CD4-positive, CD25-positive, alpha-beta regulatory T cell (primary cell): ENCODE results near the gene RNGTT. TPM values are rescaled to one million over a fixed set of nuclear protein-coding genes. Genes with fewer than 3 reads are reported as not detected.

Experiments used
- ATAC-seq, 2 donors: fragments of 150-1000 bp; cut with Tn5 transposase; one replicate each; pipeline ENCODE4 v1.10.0; 2021; ENCODE audit warnings: low read depth in 2 of 2, moderate number of reproducible peaks in 2 of 2, moderate library complexity in 1 of 2
- DNase-seq, 3 donors: peaks; one replicate each; pipeline versions ENCODE4 v3.0.0 to v3.0.0-alpha.2; 2012 to 2022; ENCODE audit warnings: mixed read lengths in 1 of 3
- H3K27ac ChIP-seq: one replicate; pipeline ENCODE4 v1.7.0; 2013; ENCODE audit warnings: mild to moderate bottlenecking, low read length; ENCODE audit not compliant: insufficient read depth, poor library complexity, severe bottlenecking
- H3K27me3 ChIP-seq: one replicate; pipeline ENCODE4 v1.7.0; 2013; ENCODE audit warnings: low read length; ENCODE audit not compliant: control insufficient read depth, insufficient read depth
- H3K36me3 ChIP-seq: one replicate; pipeline ENCODE4 v1.7.0; 2013; ENCODE audit warnings: mild to moderate bottlenecking, low read length, moderate library complexity; ENCODE audit not compliant: control insufficient read depth, insufficient read depth
- H3K4me1 ChIP-seq: 2 replicates; pipeline ENCODE4 v1.7.0; 2013; ENCODE audit warnings: mild to moderate bottlenecking, low read length; ENCODE audit not compliant: insufficient read depth, control insufficient read depth, poor library complexity, severe bottlenecking
- H3K4me3 ChIP-seq: one replicate; pipeline ENCODE4 v1.7.0; 2013; ENCODE audit warnings: low read depth, mild to moderate bottlenecking, low read length, moderate library complexity
- H3K9me3 ChIP-seq, 2 experiments: 1 replicate in 1 of 2; 2 replicates in 1 of 2; pipeline ENCODE4 v1.7.0; 2013; ENCODE audit warnings: low read length in 2 of 2, mild to moderate bottlenecking in 1 of 2, moderate library complexity in 1 of 2; ENCODE audit not compliant: control insufficient read depth in 2 of 2
- H3K27ac Mint-ChIP-seq, 3 donors: one replicate each; pipeline ENCODE4 v1.8.0; 2020 to 2022; ENCODE audit warnings: mild to moderate bottlenecking in 3 of 3, mixed read lengths in 3 of 3, moderate library complexity in 2 of 3
- H3K27me3 Mint-ChIP-seq: one replicate; pipeline ENCODE4 v1.8.0; 2022; ENCODE audit warnings: mild to moderate bottlenecking, mixed read lengths
- H3K36me3 Mint-ChIP-seq: one replicate; pipeline ENCODE4 v1.8.0; 2020; ENCODE audit warnings: mixed read lengths
- H3K4me1 Mint-ChIP-seq, 4 donors: one replicate each; pipeline ENCODE4 v1.8.0; 2020 to 2022; ENCODE audit warnings: mixed read lengths in 4 of 4, mild to moderate bottlenecking in 1 of 4
- H3K4me3 Mint-ChIP-seq, 4 donors: one replicate each; pipeline ENCODE4 v1.8.0; 2020 to 2022; ENCODE audit warnings: mild to moderate bottlenecking in 4 of 4, mixed read lengths in 4 of 4, moderate library complexity in 3 of 4
- H3K9me3 Mint-ChIP-seq, 7 donors: one replicate each; pipeline ENCODE4 v1.8.0; 2020 to 2022; ENCODE audit warnings: mixed read lengths in 7 of 7, mild to moderate bottlenecking in 3 of 7, moderate library complexity in 2 of 7
- polyA plus RNA-seq, 4 donors: library from polyadenylated mRNA; unstranded; fragments of 300-500 nt; fragmentation: Illumina TruSeq; gene quantifications; one replicate each; pipeline ENCODE4 v1.2.3, GENCODE V29; 2021
- total RNA-seq: library from RNA; stranded (reverse); gene quantifications from one replicate; pipeline ENCODE4 v1.2.3, GENCODE V29; 2022

The RNGTT gene
- total and polyA plus RNA-seq, 5 donors from 2014 or later, result 14.8 to 22.5 (median 21.8) TPM

DNA sequence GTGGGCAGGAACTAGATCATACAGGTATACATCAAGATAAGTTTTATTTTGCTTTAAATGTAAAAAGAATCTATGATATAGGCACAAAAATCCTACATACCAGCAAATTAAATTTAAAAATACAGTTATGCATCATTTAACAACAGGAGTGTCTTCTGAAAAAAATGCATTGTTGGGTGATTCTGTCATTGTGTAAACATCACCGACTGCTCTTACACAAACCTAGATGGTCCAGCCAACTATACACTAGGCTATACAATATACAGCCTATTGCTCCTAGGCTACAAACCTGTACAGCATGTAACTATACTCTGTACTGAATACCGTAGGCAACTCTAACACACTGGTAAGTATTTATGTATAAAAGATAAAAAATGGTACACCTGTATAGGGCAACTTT is 139.4 kb downstream of the RNGTT start:
- Histone ChIP-seq H3K4me3 (no peak overlapping the region), H3K36me3 (peaks cover 11% of the 10 kb centered on the region), H3K27me3 (no peaks in the 10 kb centered on the region), H3K4me1 (no peaks in the 10 kb centered on the region), H3K27ac (no peak overlapping the region), H3K9me3 (peaks cover 0 to 2% of the 10 kb centered on the region in 2 experiments)
- Mint-ChIP-seq H3K4me1 (peaks cover 13 to 31% (median 26%) of the 10 kb centered on the region in 4 donors), H3K27me3 (no peaks in the 10 kb centered on the region), H3K4me3 (no peak overlapping the region), H3K9me3 (peaks cover 0 to 6% (median 0%) of the 10 kb centered on the region in 7 donors), H3K27ac (no peak overlapping the region), H3K36me3 (peaks cover 19% of the 10 kb centered on the region)
- DNase-seq (no peak), ATAC-seq (no peak)

DNA sequence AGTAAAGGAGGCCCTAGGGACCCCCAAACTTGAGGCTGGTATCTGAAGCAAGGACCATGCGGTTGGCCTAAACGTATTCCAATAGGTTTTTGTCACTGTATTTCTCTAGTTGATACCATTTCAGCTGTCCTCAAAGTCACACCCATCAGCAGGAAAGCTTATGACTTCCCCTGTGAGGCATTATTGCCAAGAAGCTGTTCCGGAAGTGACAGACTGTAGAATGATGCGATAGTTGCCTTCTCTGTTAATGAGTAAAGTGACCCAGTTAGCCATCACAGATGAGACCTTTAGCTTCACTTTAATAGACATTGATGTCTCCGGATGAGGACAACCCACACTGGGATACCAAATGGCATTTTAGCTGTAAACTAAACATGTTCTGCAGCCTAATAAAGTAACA is 147.9 kb downstream of the RNGTT start:
- no peak for DNase-seq
- H3K4me3 Mint-ChIP-seq, result no peak overlapping the region
- H3K36me3 Mint-ChIP-seq, result peaks cover 10% of the 10 kb centered on the region
- H3K4me3 ChIP-seq, result no peak overlapping the region
- H3K27me3 Mint-ChIP-seq, result no peaks in the 10 kb centered on the region
- H3K9me3 Mint-ChIP-seq, result peaks cover 0 to 2% (median 0%) of the 10 kb centered on the region in 7 donors
- peaks cover 3% of the 10 kb centered on the region for H3K36me3 ChIP-seq
- H3K27ac ChIP-seq, result no peak overlapping the region
- no peak for ATAC-seq
- H3K4me1 ChIP-seq, result no peaks in the 10 kb centered on the region
- H3K9me3 ChIP-seq, result no peaks in the 10 kb centered on the region
- peaks cover 13 to 19% (median 16%) of the 10 kb centered on the region in 4 donors for H3K4me1 Mint-ChIP-seq
- no peak overlapping the region for H3K27ac Mint-ChIP-seq
- no peaks in the 10 kb centered on the region for H3K27me3 ChIP-seq

DNA sequence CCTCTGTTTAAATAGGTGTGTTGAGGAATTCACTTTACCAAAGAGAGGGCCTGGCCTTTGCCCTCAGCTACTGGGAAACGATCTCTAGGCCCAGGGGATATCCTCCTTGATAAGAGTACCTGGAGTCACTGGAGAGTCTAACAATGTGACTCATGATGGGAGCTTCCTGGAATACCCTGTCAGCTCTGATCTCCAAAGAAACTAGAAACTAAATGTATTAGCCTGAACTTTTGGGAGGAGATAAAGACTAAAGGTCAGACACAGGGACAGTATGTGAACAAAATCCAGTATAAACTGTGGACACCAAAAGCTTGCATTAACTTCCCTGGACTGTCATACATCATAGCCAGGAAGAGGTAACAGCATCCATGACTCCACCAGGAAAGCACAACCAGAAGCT is 148.5 kb downstream of the RNGTT start:
- peaks cover 0 to 2% (median 0%) of the 10 kb centered on the region in 7 donors for H3K9me3 Mint-ChIP-seq
- H3K27me3 ChIP-seq, result no peaks in the 10 kb centered on the region
- H3K27ac ChIP-seq, result no peak overlapping the region
- peaks cover 9 to 16% (median 15%) of the 10 kb centered on the region in 4 donors for H3K4me1 Mint-ChIP-seq
- no peak overlapping the region for H3K4me3 Mint-ChIP-seq
- H3K4me3 ChIP-seq, result no peak overlapping the region
- no peaks in the 10 kb centered on the region for H3K9me3 ChIP-seq
- H3K4me1 ChIP-seq, result no peaks in the 10 kb centered on the region
- no peaks in the 10 kb centered on the region for H3K27me3 Mint-ChIP-seq
- ATAC-seq (no peak), DNase-seq (no peak)
- peaks cover 3% of the 10 kb centered on the region for H3K36me3 ChIP-seq
- H3K27ac Mint-ChIP-seq, result no peak overlapping the region
- H3K36me3 Mint-ChIP-seq, result peaks cover 10% of the 10 kb centered on the region

DNA sequence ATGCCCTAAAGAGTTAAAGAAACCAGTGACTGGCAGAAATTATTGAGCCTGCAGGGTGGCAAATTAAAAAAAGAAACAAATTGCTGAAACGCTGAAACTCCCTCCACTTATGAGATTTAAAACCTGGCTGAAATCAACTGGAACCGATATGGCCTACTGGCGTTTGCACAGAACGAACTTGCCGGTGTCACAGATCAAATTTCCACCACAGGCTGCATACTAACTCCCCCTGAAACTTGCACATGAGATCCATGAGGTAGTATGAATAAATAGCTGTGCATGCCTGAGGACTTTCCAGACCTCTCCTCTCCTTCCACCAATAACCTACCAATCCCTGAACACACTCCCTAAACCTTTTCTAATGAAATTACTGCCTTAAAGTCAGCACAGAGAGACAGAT is 150.4 kb downstream of the RNGTT start:
- Histone ChIP-seq H3K36me3 (peaks cover 5% of the 10 kb centered on the region), H3K27me3 (no peaks in the 10 kb centered on the region), H3K4me1 (no peaks in the 10 kb centered on the region), H3K4me3 (no peak overlapping the region), H3K9me3 (peaks cover 0 to 3% of the 10 kb centered on the region in 2 experiments), H3K27ac (no peak overlapping the region)
- ATAC-seq (no peak), DNase-seq (no peak)
- Mint-ChIP-seq H3K9me3 (peaks cover 0 to 7% (median 1%) of the 10 kb centered on the region in 7 donors), H3K36me3 (peaks cover 14% of the 10 kb centered on the region), H3K27ac (no peak overlapping the region), H3K4me3 (no peak overlapping the region), H3K4me1 (peaks cover 0 to 16% (median 9%) of the 10 kb centered on the region in 4 donors), H3K27me3 (no peaks in the 10 kb centered on the region)

DNA sequence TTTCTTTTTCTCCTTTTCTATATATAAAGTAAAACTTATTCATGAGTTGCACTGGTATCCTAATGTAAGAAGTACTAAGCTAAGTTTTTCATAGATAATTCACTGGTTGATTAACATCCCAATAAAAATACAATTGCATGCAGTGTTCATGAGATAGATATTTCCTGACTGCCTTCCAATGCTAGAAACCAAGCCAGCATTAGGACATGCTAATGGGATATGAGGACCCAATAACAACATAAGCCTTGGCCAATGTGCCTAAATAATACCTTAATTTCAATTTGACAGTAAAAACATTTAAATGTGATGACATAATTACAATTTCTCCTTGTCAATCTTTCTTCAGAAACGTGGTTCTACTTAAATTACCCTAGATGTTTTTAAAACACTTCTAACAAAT is 152.7 kb downstream of the RNGTT start:
- H3K4me3 ChIP-seq, result no peak overlapping the region
- DNase-seq (no peak), ATAC-seq (no peak)

DNA sequence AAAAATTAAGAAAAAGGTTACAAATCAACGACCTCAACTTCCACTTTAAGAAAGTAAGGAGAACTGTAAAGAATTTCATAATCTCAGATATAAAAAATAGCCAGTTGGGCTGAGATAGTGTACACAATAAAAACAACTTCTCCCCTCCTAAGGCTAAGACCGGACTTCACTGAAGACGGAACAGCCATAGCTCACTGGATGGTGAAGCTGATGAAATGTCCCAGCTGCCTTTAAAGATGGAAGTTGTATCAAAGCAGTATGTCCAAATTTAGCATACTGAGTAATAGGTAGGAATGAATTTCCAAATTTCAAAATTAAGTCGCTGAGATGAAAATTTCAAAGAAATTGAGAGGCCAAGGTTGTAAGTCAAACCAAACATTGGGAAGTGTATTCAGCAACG is 153.3 kb downstream of the RNGTT start:
- peaks cover 6 to 14% (median 10%) of the 10 kb centered on the region in 4 donors for H3K4me1 Mint-ChIP-seq
- DNase-seq (no peak), ATAC-seq (no peak)
- Histone ChIP-seq H3K4me3 (no peak overlapping the region), H3K9me3 (peaks cover 9 to 11% of the 10 kb centered on the region in 2 experiments), H3K4me1 (no peaks in the 10 kb centered on the region), H3K27ac (no peak overlapping the region), H3K27me3 (no peaks in the 10 kb centered on the region), H3K36me3 (peaks cover 8% of the 10 kb centered on the region)
- no peak overlapping the region for H3K4me3 Mint-ChIP-seq
- no peak overlapping the region for H3K27ac Mint-ChIP-seq
- peaks cover 33% of the 10 kb centered on the region for H3K36me3 Mint-ChIP-seq
- H3K27me3 Mint-ChIP-seq, result no peaks in the 10 kb centered on the region
- peaks cover 0 to 14% (median 3%) of the 10 kb centered on the region in 7 donors for H3K9me3 Mint-ChIP-seq

More for the DNA sequence above, 152.7 kb downstream of the RNGTT start:
- no peaks in the 10 kb centered on the region for H3K4me1 ChIP-seq
- peaks cover 9 to 11% of the 10 kb centered on the region in 2 experiments for H3K9me3 ChIP-seq
- Mint-ChIP-seq H3K27me3 (no peaks in the 10 kb centered on the region), H3K36me3 (peaks cover 27% of the 10 kb centered on the region), H3K9me3 (peaks cover 0 to 14% (median 3%) of the 10 kb centered on the region in 7 donors), H3K4me1 (peaks cover 3 to 11% (median 6%) of the 10 kb centered on the region in 4 donors), H3K4me3 (no peak overlapping the region), H3K27ac (no peak overlapping the region)
- no peaks in the 10 kb centered on the region for H3K27me3 ChIP-seq
- no peak overlapping the region for H3K27ac ChIP-seq
- peaks cover 11% of the 10 kb centered on the region for H3K36me3 ChIP-seq

DNA sequence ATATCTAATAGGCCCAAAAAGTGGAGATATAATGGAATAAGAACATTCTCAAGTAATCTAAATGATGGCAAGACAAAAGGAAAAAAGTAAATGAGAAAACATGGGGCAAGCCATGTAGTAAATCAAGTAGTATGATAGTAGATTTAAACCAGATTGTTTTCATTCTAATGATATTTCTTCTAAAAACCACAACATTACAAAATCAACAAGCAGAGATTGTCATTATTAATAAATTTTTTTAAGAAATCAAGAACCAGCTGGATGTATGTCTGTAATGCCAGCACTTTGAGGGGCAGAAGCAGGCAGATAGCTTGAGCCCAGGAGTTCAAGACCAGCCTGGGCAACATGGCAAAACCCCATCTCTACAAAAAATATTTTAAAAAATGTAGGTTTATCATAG is 155.0 kb downstream of the RNGTT start:
- DNase-seq (no peak), ATAC-seq (no peak)
- Mint-ChIP-seq H3K4me3 (no peak overlapping the region), H3K9me3 (peaks cover 0 to 14% (median 3%) of the 10 kb centered on the region in 7 donors), H3K36me3 (peaks cover 38% of the 10 kb centered on the region), H3K27ac (no peak overlapping the region), H3K27me3 (no peaks in the 10 kb centered on the region), H3K4me1 (peaks cover 9 to 18% (median 10%) of the 10 kb centered on the region in 4 donors)
- Histone ChIP-seq H3K9me3 (peaks cover 9 to 11% of the 10 kb centered on the region in 2 experiments), H3K27me3 (no peaks in the 10 kb centered on the region), H3K27ac (no peak overlapping the region), H3K4me1 (no peaks in the 10 kb centered on the region), H3K4me3 (no peak overlapping the region), H3K36me3 (peaks cover 8% of the 10 kb centered on the region)

DNA sequence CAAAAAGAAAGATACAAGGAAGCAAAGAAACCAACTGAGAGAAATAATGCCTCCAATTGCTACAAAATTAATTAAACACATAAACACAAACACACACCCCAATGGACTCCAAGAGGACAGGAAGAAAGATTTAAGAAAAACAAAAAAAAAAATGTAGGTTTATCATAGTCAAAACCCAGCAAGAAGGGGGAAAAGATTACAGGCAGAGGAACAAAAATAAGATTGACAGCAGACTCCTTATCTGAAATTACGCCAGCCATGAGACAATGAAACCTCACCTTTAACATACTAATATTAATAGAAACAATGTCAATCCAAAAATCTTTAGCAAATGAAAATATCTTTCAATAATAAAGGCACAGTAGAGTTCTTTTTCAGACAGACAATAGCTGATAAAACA is 155.8 kb downstream of the RNGTT start:
- peaks cover 41% of the 10 kb centered on the region for H3K36me3 Mint-ChIP-seq
- H3K9me3 ChIP-seq, result peaks cover 9 to 11% of the 10 kb centered on the region in 2 experiments
- H3K4me3 ChIP-seq, result no peak overlapping the region
- peaks cover 6 to 18% (median 10%) of the 10 kb centered on the region in 4 donors for H3K4me1 Mint-ChIP-seq
- no peak overlapping the region for H3K27ac Mint-ChIP-seq
- no peak overlapping the region for H3K4me3 Mint-ChIP-seq
- no peaks in the 10 kb centered on the region for H3K27me3 Mint-ChIP-seq
- peaks cover 8% of the 10 kb centered on the region for H3K36me3 ChIP-seq
- no peaks in the 10 kb centered on the region for H3K4me1 ChIP-seq
- no peak for ATAC-seq
- no peaks in the 10 kb centered on the region for H3K27me3 ChIP-seq
- DNase-seq, result no peak
- peaks cover 0 to 14% (median 3%) of the 10 kb centered on the region in 7 donors for H3K9me3 Mint-ChIP-seq
- H3K27ac ChIP-seq, result no peak overlapping the region
